K562 (cell line): ENCODE data around the gene KDM2B. TPM values are rescaled to one million over a fixed set of nuclear protein-coding genes. Genes with fewer than 3 reads are reported as not detected.

Experiments used
- ARHGAP35 ChIP-seq: fragments of 450-650 bp; IDR thresholded peaks from 2 replicates; pipeline ENCODE4 v1.6.1; 2018; ENCODE audit not compliant: partially characterized antibody
- ARID1B ChIP-seq: fragments of 450-650 bp; IDR thresholded peaks from 2 replicates; pipeline ENCODE4 v1.6.1; 2016; ENCODE audit warnings: antibody characterized with exemption, mild to moderate bottlenecking, inconsistent platforms
- BRF1 ChIP-seq: IDR thresholded peaks from 3 replicates; pipeline ENCODE4 v1.6.1; 2011; ENCODE audit warnings: borderline replicate concordance, mild to moderate bottlenecking; ENCODE audit not compliant: insufficient read length; ENCODE audit errors: extremely low read depth
- CEBPB ChIP-seq: fragments of 450-650 bp; IDR thresholded peaks from 2 replicates; pipeline ENCODE4 v1.6.1; 2016; ENCODE audit warnings: missing genetic modification characterization, missing compliant biosample characterization
- CREB3 ChIP-seq: fragments of 450-650 bp; conservative IDR thresholded peaks from 2 replicates; pipeline ENCODE4 v1.6.1; 2016; ENCODE audit warnings: missing genetic modification characterization, low read depth, mild to moderate bottlenecking, missing compliant biosample characterization, moderate library complexity
- CREM ChIP-seq: IDR thresholded peaks from 2 replicates; pipeline ENCODE4 v1.6.1; 2014; ENCODE audit warnings: antibody characterized with exemption, low read depth
- FOXA1 ChIP-seq: fragments of 450-650 bp; IDR thresholded peaks from 2 replicates; pipeline ENCODE4 v1.6.1; 2016; ENCODE audit warnings: mild to moderate bottlenecking, borderline replicate concordance
- HDAC1 ChIP-seq, 2 experiments: fragments of 450-650 bp; IDR thresholded peaks; 2 replicates each; pipeline ENCODE4 v1.6.1; 2016 to 2017; ENCODE audit warnings: inconsistent platforms in 1 of 2, mild to moderate bottlenecking in 1 of 2, moderate library complexity in 1 of 2
- HES1 ChIP-seq: fragments of 450-650 bp; IDR thresholded peaks from 2 replicates; pipeline ENCODE4 v1.6.1; 2016; ENCODE audit warnings: low read depth, mild to moderate bottlenecking, moderate library complexity
- HNRNPK ChIP-seq: fragments of 200-400 bp; formaldehyde crosslinking; IDR thresholded peaks from one replicate; pipeline ENCODE4 v1.6.1; 2018; ENCODE audit warnings: mild to moderate bottlenecking, low read depth, low read length; ENCODE audit not compliant: poor library complexity, severe bottlenecking
- SMARCA4 ChIP-seq: fragments of 450-650 bp; IDR thresholded peaks from 2 replicates; pipeline ENCODE4 v1.6.1; 2016
- STAT5B ChIP-seq: fragments of 250-450 bp; sonication (Bioruptor Pico); IDR thresholded peaks from 2 replicates; pipeline ENCODE4 v1.8.0; 2021; ENCODE audit warnings: mild to moderate bottlenecking, inconsistent platforms
- TCF7 ChIP-seq: sonication (generic); IDR thresholded peaks from 2 replicates; pipeline ENCODE4 v1.6.1; 2016; ENCODE audit warnings: antibody characterized with exemption, borderline replicate concordance
- TEAD4 ChIP-seq, 2 experiments: sonication (generic) in 1 of 2; formaldehyde crosslinking in 1 of 2; IDR thresholded peaks; 2 replicates each; pipeline versions ENCODE4 v1.6.1 to v1.8.0; 2012 to 2022; ENCODE audit warnings: borderline replicate concordance in 1 of 2, inconsistent platforms in 1 of 2, low read length in 1 of 2, mild to moderate bottlenecking in 1 of 2, missing genetic modification reagents in 1 of 2
- ZKSCAN3 ChIP-seq: fragments of 250-450 bp; sonication (Bioruptor Pico); IDR thresholded peaks from 2 replicates; pipeline ENCODE4 v1.4.0; 2020
- ZNF280B ChIP-seq: fragments of 250-450 bp; sonication (Bioruptor Pico); IDR thresholded peaks from 2 replicates; pipeline ENCODE4 v1.5.1; 2021; ENCODE audit warnings: mild to moderate bottlenecking
- ZNF444 ChIP-seq: fragments of 250-450 bp; sonication (Bioruptor Pico); IDR thresholded peaks from 2 replicates; pipeline ENCODE4 v1.4.0; 2020; ENCODE audit warnings: mild to moderate bottlenecking, moderate library complexity
- ZNF449 ChIP-seq: fragments of 250-450 bp; sonication (Bioruptor Pico); IDR thresholded peaks from 2 replicates; pipeline ENCODE4 v1.8.0; 2022; ENCODE audit warnings: moderate library complexity, mild to moderate bottlenecking, inconsistent platforms
- ZNF518B ChIP-seq: fragments of 250-450 bp; sonication (Bioruptor Pico); IDR thresholded peaks from 2 replicates; pipeline ENCODE4 v1.5.0; 2021; ENCODE audit warnings: mild to moderate bottlenecking, moderate library complexity
- ZNF586 ChIP-seq: fragments of 450-650 bp; formaldehyde crosslinking; conservative IDR thresholded peaks from 2 replicates; pipeline ENCODE4 v1.4.0; 2020; ENCODE audit warnings: mild to moderate bottlenecking, moderate library complexity
- polyA plus RNA-seq, 8 experiments: library from polyadenylated mRNA; depleted of rRNA in 4 of 8; stranded (reverse) in 5 of 8; unstranded in 3 of 8; fragments of >200 nt; fragmentation: Nextera tagmentation in 2 of 8; fragmentation: Illumina TruSeq in 1 of 8; extraction: Ambion mirVana in 2 of 8; extraction: Trizol in 1 of 8; gene quantifications; 2 replicates each; pipeline versions ENCODE4 v1.2.1 to v1.2.3, GENCODE V29; 2011 to 2014; ENCODE audit warnings: inconsistent platforms in 1 of 8, missing spikeins in 1 of 8
- total RNA-seq, 7 experiments: library from RNA; depleted of rRNA in 6 of 7; stranded (reverse); fragments of >200 nt in 6 of 7; fragmentation: Illumina TruSeq in 2 of 7; extraction: Trizol in 2 of 7; gene quantifications; 2 replicates each; pipeline versions ENCODE4 v1.2.1 to v1.2.3, GENCODE V29; 2011 to 2021; ENCODE audit warnings: low replicate concordance in 1 of 7

The KDM2B gene
- total and polyA plus RNA-seq, 9 of the 15 experiments (the other 6 are each of a cell fraction or from before 2014, with no cell fraction given): 7.4 to 50.5 (median 22.5) TPM

GRCh38 chr12:121391619-121392324 lies 189.1 kb downstream of the KDM2B start (continued):
- TF ChIP-seq ZNF518B (CRISPR knock-in tag) (no peak), STAT5B (CRISPR knock-in tag) (no peak), CREB3 (no peak), BRF1 (no peak), SMARCA4 (peak; percentile 50; the same call in 1 of the 2 replicates), ARID1B (peak; percentile 68), ZKSCAN3 (CRISPR knock-in tag) (no peak), ZNF449 (CRISPR knock-in tag) (no peak), ZNF444 (CRISPR knock-in tag) (no peak), HES1 (peak; percentile 20; the same call in 1 of the 2 replicates), TEAD4 (IDR thresholded peaks at IDR 0.05; ENCODE audit: low read length) (peak; percentile 68; the same call in 1 of the 2 replicates), TEAD4 (CRISPR knock-in tag; IDR thresholded peaks at IDR 0.05; ENCODE audit: borderline replicate concordance) (no peak), CEBPB (tag) (0 out of 2 replicates have a peak, but pooled peaks have one; percentile 10), ZNF586 (no peak), FOXA1 (no peak), TCF7 (no peak), HDAC1 (IDR thresholded peaks at IDR 0.05) (peak in 1 of 2 experiments; percentile 48; a peak in 2 of 4 replicates), ZNF280B (no peak), HNRNPK (no peak), CREM (peak; percentile 39), ARHGAP35 (no peak)
